GM12864 (cell line): ENCODE results near the gene POMGNT2.

Experiments used
- DNase-seq: peaks from one replicate; pipeline ENCODE4 v3.0.0-alpha.2; 2011; ENCODE audit warnings: low read depth
- H3K4me3 ChIP-seq: 2 replicates; pipeline ENCODE4 v1.5.1; 2011; ENCODE audit warnings: mild to moderate bottlenecking, low read depth, low read length, control low read depth
- TF ChIP-seq, protein P1 (sequence below): IDR thresholded peaks from 2 replicates; pipeline ENCODE4 v1.5.1; 2011; ENCODE audit warnings: low read depth, mild to moderate bottlenecking, moderate library complexity, low read length, control low read depth, inconsistent platforms; ENCODE audit errors: missing control alignments

Gene POMGNT2

DNA sequence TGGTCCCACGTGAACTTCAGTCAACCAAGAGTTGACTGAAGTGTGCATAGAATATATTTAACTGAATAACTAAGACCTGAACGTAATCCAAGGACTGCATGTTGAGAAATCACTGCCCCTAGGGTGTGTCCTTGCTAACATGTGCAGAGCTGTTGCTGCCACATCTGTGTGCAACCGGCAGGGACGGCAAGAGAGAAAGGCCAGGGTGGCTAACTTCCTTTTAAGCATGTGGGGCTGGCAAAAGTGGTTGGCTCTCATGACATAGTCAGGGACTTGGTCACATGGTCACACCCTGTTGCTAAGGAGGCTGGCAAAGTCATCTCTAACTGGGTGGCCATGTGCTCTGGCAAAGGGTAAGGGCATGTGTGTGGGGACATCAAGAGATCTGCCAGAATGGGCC, 74.4 kb downstream of the POMGNT2 start:
- H3K4me3 ChIP-seq = no peak overlapping the region
- TF ChIP-seq, protein P1, sequence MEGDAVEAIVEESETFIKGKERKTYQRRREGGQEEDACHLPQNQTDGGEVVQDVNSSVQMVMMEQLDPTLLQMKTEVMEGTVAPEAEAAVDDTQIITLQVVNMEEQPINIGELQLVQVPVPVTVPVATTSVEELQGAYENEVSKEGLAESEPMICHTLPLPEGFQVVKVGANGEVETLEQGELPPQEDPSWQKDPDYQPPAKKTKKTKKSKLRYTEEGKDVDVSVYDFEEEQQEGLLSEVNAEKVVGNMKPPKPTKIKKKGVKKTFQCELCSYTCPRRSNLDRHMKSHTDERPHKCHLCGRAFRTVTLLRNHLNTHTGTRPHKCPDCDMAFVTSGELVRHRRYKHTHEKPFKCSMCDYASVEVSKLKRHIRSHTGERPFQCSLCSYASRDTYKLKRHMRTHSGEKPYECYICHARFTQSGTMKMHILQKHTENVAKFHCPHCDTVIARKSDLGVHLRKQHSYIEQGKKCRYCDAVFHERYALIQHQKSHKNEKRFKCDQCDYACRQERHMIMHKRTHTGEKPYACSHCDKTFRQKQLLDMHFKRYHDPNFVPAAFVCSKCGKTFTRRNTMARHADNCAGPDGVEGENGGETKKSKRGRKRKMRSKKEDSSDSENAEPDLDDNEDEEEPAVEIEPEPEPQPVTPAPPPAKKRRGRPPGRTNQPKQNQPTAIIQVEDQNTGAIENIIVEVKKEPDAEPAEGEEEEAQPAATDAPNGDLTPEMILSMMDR = no peak
- DNase-seq = no peak

DNA sequence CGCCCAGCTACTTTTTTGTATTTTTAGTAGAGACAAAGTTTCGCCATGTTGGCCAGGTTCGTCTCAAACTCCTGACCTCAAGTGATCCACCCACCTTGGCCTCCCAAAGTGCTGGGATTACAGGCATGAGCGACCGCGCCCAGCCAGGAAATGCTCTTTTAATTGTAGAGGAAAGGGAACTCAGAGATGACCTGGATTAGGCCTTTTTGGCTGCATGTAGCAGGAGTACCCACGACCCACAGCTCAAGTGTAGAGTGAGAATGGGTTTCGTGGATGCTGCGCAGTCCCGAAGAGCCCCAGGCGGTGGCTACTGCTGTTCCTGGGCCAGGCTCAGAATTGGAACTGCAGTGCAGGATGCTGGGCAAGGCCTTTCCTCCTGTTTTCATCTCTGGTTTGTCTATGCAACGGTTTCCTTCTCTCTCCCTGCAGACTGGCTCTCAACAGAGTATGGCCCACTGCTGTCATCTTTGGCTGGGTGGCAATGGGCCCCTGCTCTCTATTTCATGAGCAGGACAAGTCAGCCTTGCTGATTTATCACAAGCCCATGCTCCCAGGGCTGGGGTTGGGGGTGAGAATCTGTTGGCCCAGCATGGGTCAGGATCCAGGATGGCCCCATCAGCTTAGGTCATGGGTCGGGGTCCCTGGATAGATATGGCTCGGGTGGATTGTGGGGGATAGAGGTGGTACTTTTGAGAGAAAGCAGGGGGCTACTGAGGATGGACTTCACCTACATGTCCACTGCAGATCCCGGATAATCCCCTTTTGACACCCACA, 75.5 kb downstream of the POMGNT2 start:
- no peak for DNase-seq
- H3K4me3 ChIP-seq = no peak overlapping the region
- TF ChIP-seq, protein P1 = no peak
